ACC112 (cell line): Measurements from ENCODE around the gene CRIP1.

Experiments used
- H2AFZ ChIP-seq: fragments of 200-600 bp; sonication (generic); one replicate; pipeline ENCODE4 v1.6.0; 2017; ENCODE audit warnings: antibody characterized with exemption, low read length; ENCODE audit not compliant: unreplicated experiment
- H3K27ac ChIP-seq: fragments of 200-600 bp; sonication (generic); 2 replicates; pipeline ENCODE4 v1.5.1; 2014; ENCODE audit warnings: low read depth, mild to moderate bottlenecking, antibody characterized with exemption, low read length, moderate library complexity
- H3K27me3 ChIP-seq: fragments of 200-600 bp; sonication (generic); 2 replicates; pipeline ENCODE4 v1.6.1; 2014; ENCODE audit warnings: mild to moderate bottlenecking, antibody characterized with exemption, low read length, moderate library complexity, mixed read lengths; ENCODE audit not compliant: insufficient read depth
- H3K36me3 ChIP-seq: fragments of 200-600 bp; sonication (generic); 2 replicates; pipeline ENCODE4 v1.6.1; 2016; ENCODE audit warnings: mild to moderate bottlenecking, antibody characterized with exemption, low read length, moderate library complexity, mixed read lengths; ENCODE audit not compliant: insufficient read depth
- H3K4me1 ChIP-seq: fragments of 200-600 bp; sonication (generic); one replicate; pipeline ENCODE4 v1.6.1; 2016; ENCODE audit warnings: low read length, mixed read lengths; ENCODE audit not compliant: insufficient read depth, unreplicated experiment, control insufficient read depth
- H3K4me3 ChIP-seq: fragments of 200-600 bp; sonication (generic); 2 replicates; pipeline ENCODE4 v1.5.1; 2014; ENCODE audit warnings: mild to moderate bottlenecking, low read depth, low read length
- H3K79me2 ChIP-seq: fragments of 200-600 bp; sonication (generic); one replicate; pipeline ENCODE4 v1.6.0; 2016; ENCODE audit warnings: low read length; ENCODE audit not compliant: control insufficient read depth, unreplicated experiment, insufficient read depth

Gene CRIP1

GRCh38 chr14:105496831-105497591, 10.3 kb downstream of the CRIP1 start:
- Histone ChIP-seq H3K27me3 (no peaks in the 10 kb centered on the region), H3K27ac (no peak overlapping the region), H3K4me1 (peaks cover under 1% of the 10 kb centered on the region), H3K4me3 (no peak overlapping the region), H3K36me3 (no peaks in the 10 kb centered on the region), H2AFZ (no peak overlapping the region), H3K79me2 (peaks cover 3% of the 10 kb centered on the region)

- H3K4me1 ChIP-seq: no peaks in the 10 kb centered on the region
- no peak overlapping the region for H3K27ac ChIP-seq
- peaks cover 1% of the 10 kb centered on the region for H3K79me2 ChIP-seq
- H3K27me3 ChIP-seq: no peaks in the 10 kb centered on the region
- H3K36me3 ChIP-seq: no peaks in the 10 kb centered on the region
- no peak overlapping the region for H3K4me3 ChIP-seq
- no peak overlapping the region for H2AFZ ChIP-seq
Measured at GRCh38 chr14:105497671-105498429, 11.2 kb downstream of the CRIP1 start.

- H3K27ac ChIP-seq: no peak overlapping the region
- no peak overlapping the region for H2AFZ ChIP-seq
- no peaks in the 10 kb centered on the region for H3K36me3 ChIP-seq
Measured at GRCh38 chr14:105498430-105499255, 12.0 kb downstream of the CRIP1 start.

GRCh38 chr14:105499256-105500035, 12.8 kb downstream of the CRIP1 start:
- no peaks in the 10 kb centered on the region for H3K4me1 ChIP-seq
- no peak overlapping the region for H2AFZ ChIP-seq
- H3K27me3 ChIP-seq: no peaks in the 10 kb centered on the region
- no peak overlapping the region for H3K4me3 ChIP-seq
- H3K27ac ChIP-seq: no peak overlapping the region
- H3K36me3 ChIP-seq: no peaks in the 10 kb centered on the region
- no peaks in the 10 kb centered on the region for H3K79me2 ChIP-seq

More at GRCh38 chr14:105498430-105499255, 12.0 kb downstream of the CRIP1 start:
- H3K79me2 ChIP-seq: no peaks in the 10 kb centered on the region
- H3K27me3 ChIP-seq: no peaks in the 10 kb centered on the region
- H3K4me3 ChIP-seq: no peak overlapping the region
- no peaks in the 10 kb centered on the region for H3K4me1 ChIP-seq

GRCh38 chr14:105500036-105500725, 13.5 kb downstream of the CRIP1 start:
- Histone ChIP-seq H3K79me2 (no peaks in the 10 kb centered on the region), H3K27ac (no peak overlapping the region), H3K4me3 (no peak overlapping the region), H3K4me1 (no peaks in the 10 kb centered on the region), H3K27me3 (no peaks in the 10 kb centered on the region), H3K36me3 (no peaks in the 10 kb centered on the region), H2AFZ (no peak overlapping the region)

GRCh38 chr14:105500726-105501101, 14.0 kb downstream of the CRIP1 start:
- Histone ChIP-seq H3K36me3 (no peaks in the 10 kb centered on the region), H3K27ac (no peak overlapping the region), H3K79me2 (no peaks in the 10 kb centered on the region), H2AFZ (no peak overlapping the region), H3K4me1 (no peaks in the 10 kb centered on the region), H3K4me3 (no peak overlapping the region), H3K27me3 (no peaks in the 10 kb centered on the region)

GRCh38 chr14:105501504-105502291, 15.0 kb downstream of the CRIP1 start:
- Histone ChIP-seq H3K27me3 (no peaks in the 10 kb centered on the region), H3K36me3 (no peaks in the 10 kb centered on the region), H3K4me1 (no peaks in the 10 kb centered on the region), H2AFZ (no peak overlapping the region), H3K79me2 (no peaks in the 10 kb centered on the region), H3K4me3 (no peak overlapping the region), H3K27ac (no peak overlapping the region)

GRCh38 chr14:105502446-105503295, 16.0 kb downstream of the CRIP1 start:
- Histone ChIP-seq H3K4me1 (no peaks in the 10 kb centered on the region), H3K79me2 (no peaks in the 10 kb centered on the region), H3K4me3 (no peak overlapping the region), H3K27ac (no peak overlapping the region), H3K36me3 (no peaks in the 10 kb centered on the region), H3K27me3 (peaks cover 3% of the 10 kb centered on the region; the same call in 1 of the 2 replicates), H2AFZ (no peak overlapping the region)

- no peaks in the 10 kb centered on the region for H3K4me1 ChIP-seq
Measured at GRCh38 chr14:105503296-105503640, 16.6 kb downstream of the CRIP1 start.

More at GRCh38 chr14:105503296-105503640, 16.6 kb downstream of the CRIP1 start:
- Histone ChIP-seq H3K27ac (no peak overlapping the region), H3K79me2 (no peaks in the 10 kb centered on the region), H3K27me3 (peaks cover 9% of the 10 kb centered on the region; the same call in 1 of the 2 replicates), H3K4me3 (no peak overlapping the region), H3K36me3 (no peaks in the 10 kb centered on the region), H2AFZ (no peak overlapping the region)
